Activated CD4-positive, alpha-beta memory T cell treated with anti-CD3 and anti-CD28 coated beads for 36 hours (primary cell): ENCODE results near the gene FCN3. TPM values are rescaled to one million over a fixed set of nuclear protein-coding genes. Genes with fewer than 3 reads are reported as not detected.

Source experiments
- CTCF ChIA-PET: fragments of 350-600 bp; sonication (Branson Sonifier 250); formaldehyde crosslinking; loops from one replicate; lab custom pipeline; 2021; ENCODE audit warnings: antibody characterized with exemption, inconsistent platforms; lab: Charles Lee
- POLR2A ChIA-PET: fragments of 350-600 bp; sonication (Branson Sonifier 250); formaldehyde crosslinking; loops from one replicate; lab custom pipeline; 2021; ENCODE audit warnings: antibody characterized with exemption; lab: Charles Lee
- DNase-seq: peaks from one replicate; pipeline ENCODE4 v3.0.0-alpha.2; 2020
- H3K27ac Mint-ChIP-seq: one replicate; pipeline ENCODE4 v1.8.0; 2021; ENCODE audit warnings: mixed read lengths
- H3K27me3 Mint-ChIP-seq: one replicate; pipeline ENCODE4 v1.8.0; 2021; ENCODE audit warnings: mixed read lengths
- H3K36me3 Mint-ChIP-seq: one replicate; pipeline ENCODE4 v1.8.0; 2021; ENCODE audit warnings: mixed read lengths
- H3K4me1 Mint-ChIP-seq: one replicate; pipeline ENCODE4 v1.8.0; 2021; ENCODE audit warnings: low read depth, mixed read lengths
- H3K4me3 Mint-ChIP-seq: one replicate; pipeline ENCODE4 v1.8.0; 2021; ENCODE audit warnings: mild to moderate bottlenecking, mixed read lengths
- H3K9me3 Mint-ChIP-seq: one replicate; pipeline ENCODE4 v1.8.0; 2021; ENCODE audit warnings: mixed read lengths
- intact Hi-C: fragments of 100-400 bp; cut with micrococcal nuclease; formaldehyde crosslinking; loops from one replicate; pipeline ENCODE4 v1.15.1; 2023
- total RNA-seq, 2 experiments: library from RNA; stranded (reverse); gene quantifications; one replicate each; pipeline ENCODE4 v1.2.3, GENCODE V29; 2021

The FCN3 gene
- total RNA-seq, 2 experiments from 2014 or later: not detected

DNA sequence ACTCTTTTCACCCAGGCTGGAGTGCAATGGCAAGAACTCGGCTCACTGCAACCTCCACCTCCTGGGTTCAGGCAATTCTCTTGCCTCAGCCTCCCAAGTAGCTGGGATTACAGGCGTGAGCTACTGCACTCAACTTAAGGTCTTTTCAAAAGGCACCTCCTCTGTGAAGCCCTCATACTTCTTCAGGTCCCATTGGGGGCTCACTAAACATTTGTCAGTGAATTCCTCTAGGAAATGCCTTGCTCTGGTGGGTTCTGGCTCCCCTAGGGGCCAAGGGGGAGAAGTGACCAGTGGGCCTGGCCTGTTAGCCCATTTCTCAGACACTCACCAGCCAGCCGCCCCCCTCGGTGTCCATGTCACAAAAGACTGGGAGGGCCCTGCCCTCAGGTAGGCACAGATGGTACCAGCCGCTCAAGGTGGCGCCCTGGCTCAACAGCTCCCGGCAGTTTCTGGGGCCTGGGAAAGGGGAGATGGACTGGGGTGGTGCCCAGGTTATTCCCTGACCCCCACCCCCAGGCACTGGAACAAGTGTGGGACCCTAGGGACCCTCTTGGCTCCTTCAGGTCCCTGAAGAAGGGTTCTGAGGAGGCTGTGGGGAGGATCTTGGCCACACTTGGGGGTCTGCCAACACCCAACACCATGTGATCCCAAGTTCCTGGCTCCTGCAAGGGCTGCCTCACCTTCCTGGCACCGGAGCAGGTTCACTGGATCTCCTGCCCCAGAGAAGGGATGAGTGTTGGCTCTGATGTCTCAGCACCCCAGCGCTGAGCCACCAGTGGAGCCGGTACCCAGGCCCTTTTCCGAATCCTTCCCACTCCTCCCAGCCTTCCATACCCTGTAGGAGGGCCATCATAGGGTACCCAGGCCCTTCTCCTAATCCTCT, 1.6 kb downstream of the FCN3 start:
- intact Hi-C loops: no loop called here
- H3K9me3 Mint-ChIP-seq: no peaks in the 10 kb centered on the region
- no peak overlapping the region for H3K4me3 Mint-ChIP-seq
- DNase-seq: no peak
- H3K36me3 Mint-ChIP-seq: no peaks in the 10 kb centered on the region
- ChIA-PET CTCF (interaction anchor here (1.2 to 3.1 kb wide), 2 partner anchors 40 to 73 kb away, joined by 3 to 17 read pairs; no protein-coding TSS in a partner anchor), POLR2A (no interaction called here)
- H3K27ac Mint-ChIP-seq: no peak overlapping the region
- H3K4me1 Mint-ChIP-seq: peaks cover 4% of the 10 kb centered on the region
- H3K27me3 Mint-ChIP-seq: no peaks in the 10 kb centered on the region

DNA sequence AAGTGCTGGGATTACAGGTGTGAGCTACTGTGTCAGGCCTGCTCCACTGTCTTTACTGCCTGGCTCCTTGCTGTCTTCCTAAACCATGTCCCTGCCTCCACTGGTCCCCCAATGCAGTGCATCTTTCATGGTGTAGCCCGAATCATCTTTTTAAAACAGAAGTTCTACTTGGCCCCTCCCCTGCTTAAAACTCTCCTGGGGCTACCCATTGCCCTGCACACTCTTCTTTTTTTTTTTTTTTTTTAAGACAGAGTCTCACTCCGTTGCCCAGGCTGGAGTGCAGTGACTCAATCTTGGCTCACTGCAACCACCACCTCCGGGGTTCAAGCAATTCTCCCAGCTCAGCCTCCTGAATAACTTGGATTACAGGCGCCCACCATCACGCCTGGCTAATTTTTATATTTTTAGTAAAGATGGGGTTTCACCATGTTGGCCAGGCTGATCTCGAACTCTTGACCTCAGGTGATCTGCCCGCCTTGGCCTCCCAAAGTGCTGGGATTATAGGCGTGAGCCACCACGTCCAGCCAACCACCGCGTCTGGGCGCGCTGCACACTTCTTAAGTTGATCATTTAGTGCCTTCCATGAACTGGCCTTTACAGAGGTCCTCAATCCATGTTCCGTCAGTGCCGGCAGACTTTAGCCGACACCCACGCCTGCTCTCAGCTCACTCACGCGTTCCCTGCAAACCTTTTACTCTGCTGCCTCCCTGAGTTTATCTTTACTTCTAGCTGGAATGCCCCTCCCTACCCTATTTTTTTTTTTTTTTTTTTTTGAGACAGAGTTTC, 2.4 kb downstream of the FCN3 start:
- intact Hi-C loops: no loop called here
- no peaks in the 10 kb centered on the region for H3K36me3 Mint-ChIP-seq
- DNase-seq: no peak
- peaks cover 4% of the 10 kb centered on the region for H3K4me1 Mint-ChIP-seq
- CTCF ChIA-PET: interaction anchor here (0.6 to 3.1 kb wide), 6 partner anchors 13 to 76 kb away, joined by 3 to 17 read pairs (median 3); no protein-coding TSS in a partner anchor
- H3K27ac Mint-ChIP-seq: no peak overlapping the region
- no peak overlapping the region for H3K4me3 Mint-ChIP-seq
- H3K9me3 Mint-ChIP-seq: no peaks in the 10 kb centered on the region
- POLR2A ChIA-PET: no interaction called here
- H3K27me3 Mint-ChIP-seq: no peaks in the 10 kb centered on the region

DNA sequence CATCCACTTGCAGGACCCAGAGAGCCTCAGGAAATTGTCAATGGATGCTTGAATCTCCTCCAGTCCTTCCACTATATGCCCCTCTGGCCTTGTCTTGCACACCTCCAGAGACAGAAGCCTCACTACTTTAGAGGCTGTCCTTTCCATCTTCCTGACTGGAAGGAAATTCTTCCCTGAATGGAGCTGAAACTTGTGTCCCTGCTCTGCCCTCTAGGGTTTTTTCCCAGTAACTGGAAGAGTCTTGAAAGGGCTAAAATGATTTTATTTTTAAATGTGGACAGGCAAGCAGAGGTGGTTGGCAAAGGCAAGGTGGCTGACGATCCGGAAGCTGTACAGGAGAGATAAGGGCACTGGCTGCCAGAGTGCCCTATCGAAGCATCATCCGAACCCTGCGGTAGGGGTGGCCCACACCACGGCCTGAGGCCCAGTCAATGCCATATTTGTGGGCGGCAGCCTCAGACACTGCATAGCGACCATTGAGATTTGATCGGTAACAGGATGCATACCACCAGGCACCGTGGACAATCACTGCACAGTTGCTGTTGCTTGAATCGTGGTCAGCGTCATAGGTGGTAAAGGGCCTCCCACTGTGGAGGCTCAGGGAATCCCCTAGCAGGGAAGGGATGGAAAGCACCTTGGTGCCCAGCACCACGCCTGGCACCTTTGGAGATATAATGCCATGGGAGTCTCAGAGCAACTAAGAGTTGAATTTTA, 5.6 kb downstream of the FCN3 start:
- Mint-ChIP-seq H3K27ac (no peak overlapping the region), H3K4me1 (peaks cover 17% of the 10 kb centered on the region), H3K9me3 (no peaks in the 10 kb centered on the region), H3K4me3 (no peak overlapping the region), H3K36me3 (no peaks in the 10 kb centered on the region), H3K27me3 (no peaks in the 10 kb centered on the region)
- intact Hi-C loops: no loop called here
- no peak for DNase-seq
- ChIA-PET POLR2A (no interaction called here), CTCF (interaction anchor here (1.1 to 4.1 kb wide), 3 partner anchors 12 to 300 kb away, joined by 3 to 23 read pairs (median 5); no protein-coding TSS in a partner anchor)

DNA sequence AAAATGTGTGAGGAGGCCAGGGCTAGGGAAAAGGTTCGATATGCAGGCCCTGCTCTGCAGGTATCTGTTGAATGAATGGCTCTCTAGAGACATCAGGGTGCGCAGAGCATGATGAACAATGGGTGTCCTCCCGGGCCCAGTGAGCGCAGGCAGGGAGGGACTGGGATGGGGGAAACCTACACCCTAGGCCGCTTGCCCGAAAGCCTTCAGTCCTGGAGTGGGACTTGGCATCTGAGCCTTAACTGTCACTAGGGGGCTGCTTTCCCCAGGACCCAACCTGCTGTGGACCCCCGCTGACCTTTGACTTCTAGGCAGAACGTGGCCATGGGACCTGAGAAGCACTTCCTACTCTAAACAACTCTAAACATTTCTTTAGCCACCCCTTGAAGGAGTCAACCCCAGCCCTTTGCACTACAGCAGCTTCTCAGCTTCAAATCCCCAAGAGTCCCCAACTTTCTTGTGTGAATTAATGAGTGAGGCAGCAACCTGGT, 7.4 kb downstream of the FCN3 start:
- Mint-ChIP-seq H3K27ac (peak overlapping the region; percentile 11), H3K27me3 (no peaks in the 10 kb centered on the region), H3K9me3 (no peaks in the 10 kb centered on the region), H3K36me3 (no peaks in the 10 kb centered on the region), H3K4me3 (peak overlapping the region; percentile 55), H3K4me1 (peaks cover 18% of the 10 kb centered on the region)
- DNase-seq: no peak
- intact Hi-C loops: no loop called here
- CTCF ChIA-PET: interaction anchor here (0.7 to 4.1 kb wide), 19 partner anchors 8 to 240 kb away, joined by 3 to 53 read pairs (median 6); partner anchors contain the start of genes AHDC1, FCN3 and SYTL1
- POLR2A ChIA-PET: interaction anchor here (0.5 to 2.5 kb wide), 2 partner anchors 10 to 104 kb away, joined by 4 to 11 read pairs; no protein-coding TSS in a partner anchor

DNA sequence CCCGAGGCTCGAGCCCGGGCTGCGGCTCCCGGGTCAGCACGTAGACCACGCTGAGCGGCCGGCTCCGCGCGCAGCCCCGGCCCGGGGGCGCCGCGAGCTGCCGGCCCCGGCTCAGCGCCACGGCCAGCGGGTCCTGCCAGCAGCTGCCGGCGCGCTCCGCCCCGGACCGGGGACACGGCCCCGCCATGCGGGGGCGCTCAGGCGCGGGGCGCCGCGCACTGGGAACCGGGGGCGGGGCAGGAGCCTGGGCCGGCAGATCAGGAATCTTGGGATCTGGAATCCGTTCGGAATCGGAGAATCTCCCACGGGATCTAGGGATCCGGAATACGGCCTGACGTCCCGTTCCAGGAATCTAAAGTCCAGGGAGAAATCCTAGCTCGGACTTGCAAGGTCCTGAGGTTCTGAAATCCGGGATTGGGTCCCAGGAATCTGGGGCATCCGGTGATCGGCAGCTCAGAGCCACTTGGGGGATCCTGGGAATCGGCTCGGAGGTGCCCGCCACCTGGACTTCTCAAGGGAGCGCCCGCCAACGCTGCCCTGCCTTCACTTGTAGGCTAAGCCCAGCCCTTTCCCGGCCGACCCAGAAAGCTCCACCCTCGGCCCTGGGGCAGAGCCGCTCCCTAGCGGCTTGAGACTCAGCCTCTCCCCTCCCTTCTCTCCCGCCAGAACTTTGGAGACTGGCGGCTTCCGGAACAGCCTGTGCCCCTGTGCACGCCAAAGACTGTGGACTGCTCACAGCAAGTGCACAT, 8.0 kb downstream of the FCN3 start, which contains the start of gene MAP3K6:
Gene MAP3K6 (minus strand): TSS at position 551 of the 749 bp plus-strand sequence. CDS start 364 bp downstream, at position 187.
- intact Hi-C loops: no loop called here
- Mint-ChIP-seq H3K9me3 (no peaks in the 10 kb centered on the region), H3K4me1 (peaks cover 18% of the 10 kb centered on the region), H3K4me3 (peak within 1 kb of the TSS; percentile 85), H3K36me3 (no peaks in the 10 kb centered on the region), H3K27me3 (no peaks in the 10 kb centered on the region), H3K27ac (peak within 1 kb of the TSS; percentile 66)
- POLR2A ChIA-PET: interaction anchor here (0.5 to 2.5 kb wide), 4 partner anchors 10 to 104 kb away, joined by 4 to 11 read pairs (median 5); partner anchors contain the start of gene SYTL1
- CTCF ChIA-PET: interaction anchor here (0.7 to 2.5 kb wide), 24 partner anchors 8 to 321 kb away, joined by 3 to 53 read pairs (median 4); partner anchors contain the start of genes AHDC1, CD164L2, FCN3 and SYTL1
- peak; percentile 77 for DNase-seq

DNA sequence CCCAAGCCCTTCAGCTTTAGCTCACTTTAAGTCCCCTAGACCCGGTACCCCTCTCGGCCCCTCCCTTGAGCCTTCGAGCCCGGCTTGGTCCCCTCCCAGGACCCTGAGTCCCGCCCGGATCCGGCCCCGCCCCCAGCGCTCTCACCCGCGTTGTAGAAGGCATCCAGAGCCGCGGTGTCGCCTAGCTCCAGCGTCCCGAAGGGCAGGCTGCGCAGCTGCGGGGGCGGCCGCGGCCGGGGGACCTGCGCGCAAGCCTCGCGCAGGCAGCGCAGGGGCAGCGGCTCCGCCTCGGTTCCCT, 8.6 kb downstream of the FCN3 start:
- intact Hi-C loops: no loop called here
- peak; percentile 88 for DNase-seq
- Mint-ChIP-seq H3K36me3 (no peaks in the 10 kb centered on the region), H3K27me3 (no peaks in the 10 kb centered on the region), H3K9me3 (no peaks in the 10 kb centered on the region), H3K27ac (peak overlapping the region; percentile 66), H3K4me1 (peaks cover 18% of the 10 kb centered on the region), H3K4me3 (peak overlapping the region; percentile 85)
- ChIA-PET POLR2A (interaction anchor here (0.8 to 2.5 kb wide), 5 partner anchors 9 to 43 kb away, joined by 3 to 11 read pairs (median 5); partner anchors contain the start of gene SYTL1), CTCF (interaction anchor here (1.0 to 2.5 kb wide), 19 partner anchors 9 to 320 kb away, joined by 3 to 53 read pairs (median 7); partner anchors contain the start of genes AHDC1, CD164L2, FCN3 and SYTL1)

DNA sequence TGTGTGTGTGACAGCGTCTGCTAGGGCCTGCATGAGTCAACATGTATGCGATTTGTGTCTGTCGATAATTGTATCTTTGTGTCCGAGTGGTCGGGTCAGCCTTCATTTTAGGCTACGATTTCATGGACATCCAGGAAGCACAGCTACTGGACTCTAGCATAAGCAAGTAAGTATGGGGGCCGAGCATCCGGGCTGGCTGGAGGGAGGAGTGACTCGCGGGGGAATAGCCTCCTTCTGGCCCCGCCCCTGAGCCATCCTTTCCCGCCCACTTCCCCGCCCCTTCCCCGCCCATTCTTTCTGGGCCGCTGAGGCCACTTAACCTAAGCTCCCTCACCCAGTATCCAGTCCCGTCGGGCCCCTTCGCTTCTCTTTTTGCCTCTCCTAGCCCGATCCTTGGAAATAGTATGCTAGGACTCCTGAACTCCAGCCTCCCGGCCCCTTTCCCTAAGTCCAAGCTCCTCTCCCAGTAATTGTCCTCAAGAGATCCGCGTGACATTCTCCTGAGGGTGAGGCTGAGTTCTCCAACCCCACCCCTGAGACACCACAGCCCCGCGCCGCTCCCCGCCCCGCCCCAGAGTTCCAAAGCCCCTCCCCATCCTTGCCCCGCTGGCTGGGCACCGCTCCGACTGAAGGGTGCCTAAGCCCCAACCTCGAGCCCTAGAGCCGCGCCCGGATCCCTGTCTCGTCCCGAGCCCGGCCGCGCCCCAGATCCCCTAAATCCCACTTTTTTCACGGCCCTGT, 9.1 kb downstream of the FCN3 start:
- intact Hi-C loops: loop anchor here (1.0 to 2.0 kb wide), 2 partner anchors 23 to 27 kb away; partner anchors contain the start of genes GPR3 and SYTL1
- Mint-ChIP-seq H3K36me3 (no peaks in the 10 kb centered on the region), H3K4me3 (peak overlapping the region; percentile 85), H3K4me1 (peaks cover 18% of the 10 kb centered on the region), H3K27ac (peak overlapping the region; percentile 66), H3K9me3 (no peaks in the 10 kb centered on the region), H3K27me3 (no peaks in the 10 kb centered on the region)
- ChIA-PET POLR2A (interaction anchor here (0.7 to 2.5 kb wide), 6 partner anchors 9 to 43 kb away, joined by 3 to 11 read pairs (median 4); partner anchors contain the start of gene SYTL1), CTCF (interaction anchor here (0.8 to 2.5 kb wide), 19 partner anchors 8 to 320 kb away, joined by 3 to 53 read pairs (median 7); partner anchors contain the start of genes CD164L2, FCN3 and SYTL1)
- DNase-seq: peak; percentile 92

DNA sequence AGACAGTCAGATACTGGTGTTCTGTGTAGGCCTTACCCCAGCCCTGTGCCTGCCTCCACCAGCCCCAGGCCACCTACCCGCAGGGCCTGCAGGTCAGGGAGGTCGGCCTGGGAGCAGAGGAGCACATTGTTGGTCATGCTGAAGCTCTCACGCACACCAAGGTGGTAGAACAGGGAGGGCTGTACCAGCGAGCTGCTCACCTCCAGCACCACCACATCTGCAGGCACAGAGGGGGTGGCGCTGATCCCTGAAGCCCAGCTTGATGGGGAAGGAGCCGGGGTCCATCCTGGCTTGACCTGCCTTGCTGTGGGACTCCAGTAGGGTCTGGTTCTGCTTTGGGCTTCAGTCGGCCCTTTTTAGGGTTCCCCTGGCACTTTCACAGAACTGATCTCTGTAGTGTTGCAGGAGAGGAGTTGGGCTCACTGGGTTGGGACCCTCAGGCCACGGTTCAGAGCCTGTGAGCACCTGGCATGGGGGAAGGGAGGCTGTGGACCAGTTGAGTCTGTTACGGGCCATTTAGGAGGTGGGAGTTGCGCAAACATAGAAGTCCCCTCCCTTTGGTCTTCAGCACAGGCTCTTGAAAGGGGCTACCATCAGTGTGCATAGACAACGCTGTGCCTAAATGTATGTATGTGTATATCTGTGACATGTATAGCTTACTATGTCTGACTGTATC, 9.8 kb downstream of the FCN3 start:
- no peaks in the 10 kb centered on the region for H3K9me3 Mint-ChIP-seq
- peak overlapping the region; percentile 85 for H3K4me3 Mint-ChIP-seq
- H3K27me3 Mint-ChIP-seq: no peaks in the 10 kb centered on the region
- H3K27ac Mint-ChIP-seq: no peak overlapping the region
- POLR2A ChIA-PET: interaction anchor here (0.7 to 2.5 kb wide), 4 partner anchors 8 to 42 kb away, joined by 3 to 11 read pairs (median 4); no protein-coding TSS in a partner anchor
- CTCF ChIA-PET: interaction anchor here (0.8 to 2.5 kb wide), 13 partner anchors 8 to 298 kb away, joined by 3 to 53 read pairs (median 9); partner anchors contain the start of genes CD164L2, FCN3 and SYTL1
- DNase-seq: no peak
- peaks cover 21% of the 10 kb centered on the region for H3K4me1 Mint-ChIP-seq
- no peaks in the 10 kb centered on the region for H3K36me3 Mint-ChIP-seq
- intact Hi-C loops: loop anchor here (1.0 to 2.0 kb wide), 2 partner anchors 22 to 27 kb away; partner anchors contain the start of genes GPR3 and SYTL1
